ENCODE measurements around the gene SLFN5. TPM values are rescaled to one million over a fixed set of nuclear protein-coding genes. Genes with fewer than 3 reads are reported as not detected.
A peak's percentile ranks its signal among the peaks of the same experiment; 100 is the strongest.

SLFN5 gene
- total and polyA plus RNA-seq, 2 donors (not counting 1 experiment from before 2014, with no cell fraction given): 0.82 to 12.5 TPM

DNA sequence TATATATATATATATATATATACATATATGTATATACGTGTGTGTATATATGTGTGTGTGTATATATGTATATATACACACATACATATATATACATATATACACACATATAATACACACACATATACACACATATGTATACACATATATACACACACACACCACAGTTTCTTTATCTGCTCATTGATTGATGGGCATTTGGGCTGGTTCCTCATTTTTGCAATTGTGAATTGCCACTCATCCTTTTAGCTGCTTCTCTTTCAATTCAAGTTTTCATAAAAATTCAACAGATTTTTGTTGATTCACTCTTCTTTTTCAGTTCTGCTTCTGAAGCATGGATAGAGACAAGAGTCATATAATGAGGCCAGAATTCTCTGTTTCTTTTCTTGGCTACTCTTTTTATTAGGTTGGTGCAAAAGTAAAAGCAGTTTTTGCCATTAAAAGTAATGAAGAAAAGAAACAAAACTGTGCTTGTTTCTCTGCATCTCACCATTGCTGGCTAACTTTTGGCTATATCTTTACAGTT lies 44.5 kb downstream of the SLFN5 start:
- ChIA-PET CTCF (no interaction called here), POLR2A (interaction anchor here (0.7 kb wide), 1 partner anchor 244 kb away, joined by 3 read pairs; no protein-coding TSS in a partner anchor)
- no peak overlapping the region for H3K4me3 Mint-ChIP-seq
- peaks cover 0 to 3% (median 0%) of the 10 kb centered on the region in 4 experiments for H3K27me3 ChIP-seq (replicated peaks in 1 of 4; ENCODE audit: control extremely low read depth in 1 of 4, control insufficient read depth in 3 of 4, insufficient read depth in 4 of 4, low read length in 3 of 4)
- no peak overlapping the region for H3K9ac ChIP-seq (ENCODE audit: low read length)
- H3K27ac ChIP-seq (ENCODE audit: low read length in 2 of 2): no peak overlapping the region
- no peaks in the 10 kb centered on the region for H3K36me3 ChIP-seq (replicated peaks in 1 of 2; ENCODE audit: control extremely low read depth in 1 of 2, control insufficient read depth in 1 of 2, extremely low read depth in 1 of 2, insufficient read depth in 2 of 2, low read length in 1 of 2)
- H3K4me3 ChIP-seq (ENCODE audit: control extremely low read depth in 1 of 5, extremely low read depth in 1 of 5, insufficient read depth in 1 of 5, low read depth in 2 of 5, low read length in 4 of 5): no peak overlapping the region
- ATAC-seq (ENCODE audit: low read depth) (no peak), DNase-seq (no peak)
- H3K4me1 Mint-ChIP-seq: peaks cover 11% of the 10 kb centered on the region
- H3K9me3 Mint-ChIP-seq (ENCODE audit: insufficient read depth): no peaks in the 10 kb centered on the region
- H3K4me1 ChIP-seq (ENCODE audit: control insufficient read depth in 2 of 2, insufficient read depth in 2 of 2, low read length in 2 of 2): peaks cover 0 to 7% of the 10 kb centered on the region in 2 donors
- H4K20me1 ChIP-seq (ENCODE audit: control insufficient read depth, insufficient read depth, low read length, poor library complexity, severe bottlenecking): no peaks in the 10 kb centered on the region
- no CpG with 5 or more reads among the region's 1 CpG for WGBS (ENCODE audit: insufficient coverage)
- no peak overlapping the region for H2AFZ ChIP-seq (ENCODE audit: insufficient read depth, low read depth, low read length, poor library complexity, severe bottlenecking)
- intact Hi-C loops (cut with micrococcal nuclease): no loop called here
- no peaks in the 10 kb centered on the region for H3K79me2 ChIP-seq (ENCODE audit: control insufficient read depth, insufficient read depth, low read length)
- H3K4me2 ChIP-seq (replicated peaks; ENCODE audit: low read depth, low read length, poor library complexity, severe bottlenecking): no peak overlapping the region
- H3K27ac Mint-ChIP-seq: no peak overlapping the region
- TF ChIP-seq, protein P1, sequence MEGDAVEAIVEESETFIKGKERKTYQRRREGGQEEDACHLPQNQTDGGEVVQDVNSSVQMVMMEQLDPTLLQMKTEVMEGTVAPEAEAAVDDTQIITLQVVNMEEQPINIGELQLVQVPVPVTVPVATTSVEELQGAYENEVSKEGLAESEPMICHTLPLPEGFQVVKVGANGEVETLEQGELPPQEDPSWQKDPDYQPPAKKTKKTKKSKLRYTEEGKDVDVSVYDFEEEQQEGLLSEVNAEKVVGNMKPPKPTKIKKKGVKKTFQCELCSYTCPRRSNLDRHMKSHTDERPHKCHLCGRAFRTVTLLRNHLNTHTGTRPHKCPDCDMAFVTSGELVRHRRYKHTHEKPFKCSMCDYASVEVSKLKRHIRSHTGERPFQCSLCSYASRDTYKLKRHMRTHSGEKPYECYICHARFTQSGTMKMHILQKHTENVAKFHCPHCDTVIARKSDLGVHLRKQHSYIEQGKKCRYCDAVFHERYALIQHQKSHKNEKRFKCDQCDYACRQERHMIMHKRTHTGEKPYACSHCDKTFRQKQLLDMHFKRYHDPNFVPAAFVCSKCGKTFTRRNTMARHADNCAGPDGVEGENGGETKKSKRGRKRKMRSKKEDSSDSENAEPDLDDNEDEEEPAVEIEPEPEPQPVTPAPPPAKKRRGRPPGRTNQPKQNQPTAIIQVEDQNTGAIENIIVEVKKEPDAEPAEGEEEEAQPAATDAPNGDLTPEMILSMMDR (IDR thresholded peaks at IDR 0.05): no peak
- TF ChIP-seq EZH2 (IDR thresholded peaks at IDR 0.05; ENCODE audit: borderline replicate concordance, insufficient read depth, low read depth, low read length, poor library complexity, severe bottlenecking): no peak
- H3K27me3 Mint-ChIP-seq: peaks cover 3% of the 10 kb centered on the region
- peaks cover 0 to 2% (median 0%) of the 10 kb centered on the region in 3 donors for H3K9me3 ChIP-seq (ENCODE audit: control extremely low read depth in 1 of 3, control insufficient read depth in 2 of 3, insufficient read depth in 1 of 3, low read length in 2 of 3)

DNA sequence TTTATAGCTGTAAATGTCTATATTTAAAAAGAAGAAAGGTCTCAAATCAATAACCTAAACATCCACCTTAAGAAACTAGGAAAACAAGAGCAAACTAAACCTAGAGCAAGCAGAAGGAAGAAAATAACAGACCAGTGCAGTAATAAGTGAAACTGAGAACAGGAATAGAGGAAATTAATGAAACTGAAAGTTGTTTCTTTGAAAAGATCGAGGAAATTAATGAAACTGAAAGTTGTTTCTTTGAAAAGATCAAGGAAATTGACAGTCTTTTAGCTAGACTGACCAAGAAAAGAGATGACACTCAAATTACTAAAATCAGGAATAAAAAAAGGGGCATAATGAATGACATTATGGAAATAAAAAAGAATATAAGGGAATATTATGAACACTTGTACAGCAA lies 46.4 kb downstream of the SLFN5 start:
- 0% methylated on average over 1 of the region's 1 CpG for WGBS (ENCODE audit: insufficient coverage)
- Mint-ChIP-seq H3K27me3 (peaks cover 8% of the 10 kb centered on the region), H3K9me3 (ENCODE audit: insufficient read depth) (no peaks in the 10 kb centered on the region), H3K4me1 (peaks cover 11% of the 10 kb centered on the region), H3K27ac (no peak overlapping the region), H3K4me3 (peak overlapping the region; percentile 56)
- TF ChIP-seq, protein P1 (IDR thresholded peaks at IDR 0.05): no peak
- no peak for TF ChIP-seq EZH2 (IDR thresholded peaks at IDR 0.05; ENCODE audit: borderline replicate concordance, insufficient read depth, low read depth, low read length, poor library complexity, severe bottlenecking)
- Histone ChIP-seq H3K27ac (ENCODE audit: low read length in 2 of 2) (no peak overlapping the region), H4K20me1 (ENCODE audit: control insufficient read depth, insufficient read depth, low read length, poor library complexity, severe bottlenecking) (no peaks in the 10 kb centered on the region), H3K79me2 (ENCODE audit: control insufficient read depth, insufficient read depth, low read length) (no peaks in the 10 kb centered on the region), H3K4me2 (replicated peaks; ENCODE audit: low read depth, low read length, poor library complexity, severe bottlenecking) (peak overlapping the region; percentile 21), H3K9ac (ENCODE audit: low read length) (no peak overlapping the region), H3K27me3 (replicated peaks in 1 of 4; ENCODE audit: control extremely low read depth in 1 of 4, control insufficient read depth in 3 of 4, insufficient read depth in 4 of 4, low read length in 3 of 4) (no peaks in the 10 kb centered on the region), H3K9me3 (ENCODE audit: control extremely low read depth in 1 of 3, control insufficient read depth in 2 of 3, insufficient read depth in 1 of 3, low read length in 2 of 3) (peaks cover 0 to 2% (median 0%) of the 10 kb centered on the region in 3 donors), H3K36me3 (replicated peaks in 1 of 2; ENCODE audit: control extremely low read depth in 1 of 2, control insufficient read depth in 1 of 2, extremely low read depth in 1 of 2, insufficient read depth in 2 of 2, low read length in 1 of 2) (no peaks in the 10 kb centered on the region), H3K4me3 (ENCODE audit: control extremely low read depth in 1 of 5, extremely low read depth in 1 of 5, insufficient read depth in 1 of 5, low read depth in 2 of 5, low read length in 4 of 5) (no peak overlapping the region), H2AFZ (ENCODE audit: insufficient read depth, low read depth, low read length, poor library complexity, severe bottlenecking) (no peak overlapping the region), H3K4me1 (ENCODE audit: control insufficient read depth in 2 of 2, insufficient read depth in 2 of 2, low read length in 2 of 2) (peaks cover 0 to 7% of the 10 kb centered on the region in 2 donors)
- intact Hi-C loops (cut with micrococcal nuclease): no loop called here
- ChIA-PET POLR2A (interaction anchor here (0.8 kb wide), 1 partner anchor 289 kb away, joined by 4 read pairs; the partner anchor contains the start of gene PEX12), CTCF (interaction anchor here (1.0 kb wide), 1 partner anchor 23 kb away, joined by 5 read pairs; no protein-coding TSS in a partner anchor)
- peak; percentile 33 for DNase-seq
- ATAC-seq (ENCODE audit: low read depth): peak; percentile 21
